Right atrium auricular region (tissue), 2 donors: Measurements from ENCODE around the gene MDH1B. TPM values are rescaled to one million over a fixed set of nuclear protein-coding genes. Genes with fewer than 3 reads are reported as not detected.

ENCODE experiments used
- DNase-seq: peaks from one replicate; pipeline ENCODE4 v3.0.0-alpha.2; 2019; ENCODE audit warnings: low spot score
- H3K27ac ChIP-seq, 2 donors: fragments of 200-600 bp; sonication (generic); 1 replicate in 1 of 2; 2 replicates in 1 of 2; pipeline ENCODE4 v1.5.1; 2016 to 2019
- H3K27me3 ChIP-seq, 2 donors: fragments of 200-600 bp; sonication (generic); one replicate each; pipeline versions ENCODE4 v1.5.1 to v1.6.0; 2017 to 2019
- H3K36me3 ChIP-seq: fragments of 200-600 bp; sonication (generic); one replicate; pipeline ENCODE4 v1.5.1; 2016
- H3K4me1 ChIP-seq, 2 donors: fragments of 200-600 bp; sonication (generic); one replicate each; pipeline versions ENCODE4 v1.5.1 to v1.6.0; 2017 to 2019
- H3K4me3 ChIP-seq, 2 donors: fragments of 200-600 bp; sonication (generic); 1 replicate in 1 of 2; 2 replicates in 1 of 2; pipeline ENCODE4 v1.5.1; 2017 to 2019; ENCODE audit warnings: mild to moderate bottlenecking in 1 of 2, moderate library complexity in 1 of 2
- H3K9me3 ChIP-seq, 2 donors: fragments of 200-600 bp; sonication (generic); one replicate each; pipeline ENCODE4 v1.5.1; 2019
- total RNA-seq, 2 donors: library from RNA; depleted of rRNA; stranded (reverse); fragments of >200 nt; gene quantifications; one replicate each; pipeline ENCODE4 v1.1.0, GENCODE V29; 2016
- TF ChIP-seq, protein P1 (sequence below), 2 donors: fragments of 200-600 bp; sonication (generic); IDR thresholded peaks; one replicate each; pipeline ENCODE4 v1.5.1; 2019; ENCODE audit warnings: antibody characterized with exemption in 2 of 2

The MDH1B gene
- total RNA-seq, 2 donors from 2014 or later = 0.33 to 1.1 TPM

DNA sequence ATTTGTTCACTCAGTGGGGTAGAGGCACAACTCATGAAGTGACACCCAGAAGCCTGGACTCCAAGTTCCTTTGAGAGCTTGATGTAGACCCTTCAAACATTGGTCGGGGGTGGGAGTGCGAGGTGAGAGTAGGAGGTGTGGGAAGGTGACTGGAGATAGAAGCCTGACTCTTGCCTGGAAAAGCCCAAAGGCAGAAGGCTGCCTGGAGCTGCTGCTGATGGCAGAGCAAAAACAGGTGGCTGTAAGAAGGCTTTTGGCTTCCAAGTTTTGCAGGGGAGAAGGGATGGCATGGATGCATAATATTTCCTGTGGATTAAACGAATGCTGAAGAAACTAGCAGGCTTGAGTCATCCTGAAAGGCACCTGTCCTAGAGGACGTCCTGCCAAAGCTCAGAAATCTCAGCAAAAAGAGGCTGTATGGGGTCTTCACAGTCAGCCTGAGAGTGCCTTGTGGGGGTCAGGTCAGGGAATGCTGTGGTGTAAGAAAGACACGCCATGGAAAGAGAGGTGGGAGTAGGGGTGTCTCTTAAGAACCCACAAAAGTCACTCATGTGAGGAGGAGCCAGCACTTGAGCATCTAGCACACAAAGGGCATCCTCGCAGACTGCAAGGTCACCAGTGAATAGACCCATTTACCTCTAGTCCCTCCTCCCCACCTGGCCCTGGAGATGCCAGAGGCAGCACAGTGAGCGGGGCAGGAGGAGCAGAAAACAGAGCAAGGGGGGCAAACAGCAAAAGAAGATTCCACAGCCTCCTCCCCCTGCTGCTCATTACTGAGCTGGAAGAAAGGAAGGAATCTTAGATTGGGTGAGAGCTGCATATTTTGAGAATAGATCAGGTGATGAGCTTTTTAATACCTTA, 37.8 kb upstream of the MDH1B start:
- Histone ChIP-seq H3K9me3 (no peaks in the 10 kb centered on the region), H3K36me3 (no peaks in the 10 kb centered on the region), H3K27me3 (no peaks in the 10 kb centered on the region), H3K27ac (no peak overlapping the region), H3K4me1 (peaks cover 0 to 19% of the 10 kb centered on the region in 2 donors), H3K4me3 (no peak overlapping the region)
- no peak for DNase-seq
- TF ChIP-seq, protein P1, sequence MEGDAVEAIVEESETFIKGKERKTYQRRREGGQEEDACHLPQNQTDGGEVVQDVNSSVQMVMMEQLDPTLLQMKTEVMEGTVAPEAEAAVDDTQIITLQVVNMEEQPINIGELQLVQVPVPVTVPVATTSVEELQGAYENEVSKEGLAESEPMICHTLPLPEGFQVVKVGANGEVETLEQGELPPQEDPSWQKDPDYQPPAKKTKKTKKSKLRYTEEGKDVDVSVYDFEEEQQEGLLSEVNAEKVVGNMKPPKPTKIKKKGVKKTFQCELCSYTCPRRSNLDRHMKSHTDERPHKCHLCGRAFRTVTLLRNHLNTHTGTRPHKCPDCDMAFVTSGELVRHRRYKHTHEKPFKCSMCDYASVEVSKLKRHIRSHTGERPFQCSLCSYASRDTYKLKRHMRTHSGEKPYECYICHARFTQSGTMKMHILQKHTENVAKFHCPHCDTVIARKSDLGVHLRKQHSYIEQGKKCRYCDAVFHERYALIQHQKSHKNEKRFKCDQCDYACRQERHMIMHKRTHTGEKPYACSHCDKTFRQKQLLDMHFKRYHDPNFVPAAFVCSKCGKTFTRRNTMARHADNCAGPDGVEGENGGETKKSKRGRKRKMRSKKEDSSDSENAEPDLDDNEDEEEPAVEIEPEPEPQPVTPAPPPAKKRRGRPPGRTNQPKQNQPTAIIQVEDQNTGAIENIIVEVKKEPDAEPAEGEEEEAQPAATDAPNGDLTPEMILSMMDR (IDR thresholded peaks at IDR 0.05) = no peak

DNA sequence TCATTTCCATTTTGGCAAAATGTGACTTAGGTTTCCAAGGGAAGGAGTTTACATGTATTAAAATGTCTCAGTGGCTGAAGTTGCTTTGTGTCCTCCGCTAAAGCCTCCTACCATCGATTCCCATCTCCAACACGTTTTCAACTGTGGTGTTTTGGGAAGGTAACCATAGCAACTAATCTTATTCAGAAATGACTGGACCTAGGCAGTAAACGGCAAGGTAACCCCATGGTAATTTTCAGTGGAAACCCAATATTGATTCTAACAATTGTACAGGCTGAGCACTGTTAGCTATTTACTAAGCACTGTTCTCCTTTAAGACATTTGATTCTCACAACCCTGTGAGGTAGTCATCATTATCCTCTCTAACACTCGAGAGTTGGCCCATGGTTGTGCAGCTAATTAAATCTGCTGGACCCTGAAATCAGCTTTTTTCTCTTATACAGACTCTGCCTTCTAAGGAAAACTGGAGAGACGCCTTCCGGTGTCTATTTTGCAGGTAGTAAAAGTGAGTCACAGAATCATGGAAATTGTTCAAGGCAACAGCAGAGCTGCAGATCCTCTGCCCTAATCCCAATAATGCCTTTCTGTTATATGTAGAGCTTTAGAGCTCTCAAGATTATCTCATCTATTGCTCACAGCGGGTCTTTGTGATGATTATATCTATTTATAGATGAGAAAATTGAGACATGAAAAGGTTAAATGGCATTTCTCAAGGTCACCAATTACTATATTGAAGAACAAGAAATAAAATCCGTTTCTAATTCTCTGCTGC, 36.5 kb upstream of the MDH1B start:
- no peak overlapping the region for H3K27ac ChIP-seq
- H3K27me3 ChIP-seq = no peaks in the 10 kb centered on the region
- H3K9me3 ChIP-seq = no peaks in the 10 kb centered on the region
- H3K4me1 ChIP-seq = peaks cover 0 to 19% of the 10 kb centered on the region in 2 donors
- no peak for DNase-seq
- H3K36me3 ChIP-seq = no peaks in the 10 kb centered on the region
- no peak overlapping the region for H3K4me3 ChIP-seq
- TF ChIP-seq, protein P1 (IDR thresholded peaks at IDR 0.05) = no peak

DNA sequence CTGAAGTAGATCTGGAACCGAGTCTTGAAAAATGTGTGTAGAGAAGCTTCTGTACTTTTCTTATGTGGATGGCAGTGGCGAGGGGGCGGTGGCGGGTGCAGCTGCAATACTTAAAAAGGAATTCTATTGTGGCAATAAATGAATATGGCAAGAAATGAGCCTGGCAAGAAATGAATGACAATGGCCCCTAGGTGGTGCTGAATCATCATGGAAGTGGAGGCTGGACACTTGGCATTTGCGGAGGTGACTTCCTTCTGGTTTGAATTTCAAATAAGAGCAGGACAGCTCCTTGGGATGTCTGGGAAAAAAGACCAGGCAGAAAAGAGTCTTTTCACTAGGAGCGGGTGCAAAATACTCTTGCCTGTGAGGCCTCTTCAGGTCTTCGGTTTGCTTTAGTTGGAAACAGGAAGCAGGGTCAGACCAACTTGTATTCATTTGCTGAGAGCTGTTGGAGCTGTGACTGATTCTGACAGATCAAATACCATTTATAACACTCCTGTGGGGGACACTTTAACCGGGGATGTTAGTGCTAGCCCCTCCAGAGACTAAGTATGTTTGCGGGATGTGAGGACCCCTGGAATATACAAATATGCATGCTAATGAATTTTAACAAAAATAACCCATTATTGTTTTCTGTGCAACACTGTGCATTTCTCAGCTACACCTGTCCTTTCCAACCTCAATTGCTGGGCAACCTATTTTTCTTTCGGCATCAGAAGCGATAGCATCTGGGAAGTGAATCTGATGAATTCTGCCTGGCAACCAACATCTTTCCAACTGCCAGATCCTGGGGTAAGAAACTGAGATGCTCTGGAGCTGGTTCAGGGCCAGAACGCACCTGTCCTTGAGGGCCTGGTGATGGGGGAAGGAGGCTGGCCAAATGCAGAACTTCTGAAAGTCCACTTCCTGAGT, 35.6 kb upstream of the MDH1B start:
- H3K27me3 ChIP-seq = no peaks in the 10 kb centered on the region
- no peaks in the 10 kb centered on the region for H3K9me3 ChIP-seq
- H3K27ac ChIP-seq = no peak overlapping the region
- peaks cover 3% of the 10 kb centered on the region for H3K36me3 ChIP-seq
- H3K4me3 ChIP-seq = peak overlapping the region in 1 of 2 donors; percentile 17
- TF ChIP-seq, protein P1 (IDR thresholded peaks at IDR 0.05) = peak; percentile 54 to 77
- peaks cover 0 to 19% of the 10 kb centered on the region in 2 donors for H3K4me1 ChIP-seq
- peak; percentile 83 for DNase-seq

DNA sequence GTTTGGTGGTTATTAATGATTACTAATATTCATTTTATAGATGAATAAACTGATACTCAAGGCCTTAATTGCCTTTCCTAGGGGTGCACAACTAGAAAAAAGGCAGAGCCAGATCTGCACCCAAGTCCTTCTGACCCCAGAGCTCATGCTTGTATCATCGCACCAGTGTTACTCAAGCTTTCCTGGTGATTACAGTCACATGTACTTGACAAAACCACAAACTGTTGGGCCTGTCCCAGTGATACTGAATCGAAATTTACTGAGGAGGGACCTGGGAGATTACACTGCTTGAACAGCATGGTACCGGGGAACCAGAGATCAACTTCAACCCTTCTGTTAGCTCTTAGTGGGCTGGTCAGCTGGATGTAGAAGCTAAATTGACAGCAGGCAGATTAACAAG, 34.0 kb upstream of the MDH1B start:
- H3K27ac ChIP-seq = no peak overlapping the region
- no peak overlapping the region for H3K4me3 ChIP-seq
- H3K27me3 ChIP-seq = no peaks in the 10 kb centered on the region
- no peaks in the 10 kb centered on the region for H3K9me3 ChIP-seq
- H3K4me1 ChIP-seq = peaks cover 0 to 19% of the 10 kb centered on the region in 2 donors
- no peak for DNase-seq
- H3K36me3 ChIP-seq = peaks cover 7% of the 10 kb centered on the region
- TF ChIP-seq, protein P1 (IDR thresholded peaks at IDR 0.05) = no peak

DNA sequence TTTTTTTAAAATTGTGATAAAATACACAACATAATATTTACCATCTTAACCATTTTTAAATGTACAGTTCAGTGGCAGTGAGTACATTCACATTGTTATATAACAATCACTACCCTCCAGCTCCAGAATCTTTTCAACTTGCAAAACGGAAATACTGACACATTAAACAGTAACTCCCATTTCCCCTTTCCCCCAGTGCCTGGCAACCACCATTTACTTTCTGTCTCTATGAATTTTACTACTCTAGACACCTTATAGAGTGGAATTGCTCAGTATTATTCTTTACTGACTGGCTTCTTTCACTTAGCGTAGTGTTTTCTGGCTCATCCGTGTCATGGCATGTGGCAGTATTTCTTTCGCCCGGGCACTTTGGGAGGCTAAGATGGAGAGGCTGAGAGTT, 32.9 kb upstream of the MDH1B start:
- DNase-seq = no peak
- Histone ChIP-seq H3K36me3 (peaks cover 7% of the 10 kb centered on the region), H3K9me3 (no peaks in the 10 kb centered on the region), H3K4me3 (no peak overlapping the region), H3K27me3 (no peaks in the 10 kb centered on the region), H3K4me1 (peaks cover 0 to 19% of the 10 kb centered on the region in 2 donors), H3K27ac (no peak overlapping the region)
- TF ChIP-seq, protein P1 (IDR thresholded peaks at IDR 0.05) = no peak
